H9 (cell line): Measurements from ENCODE around the gene POMGNT2. TPM values are rescaled to one million over a fixed set of nuclear protein-coding genes. Genes with fewer than 3 reads are reported as not detected.

Experiments used
- DNase-seq: peaks from one replicate; pipeline ENCODE4 v3.0.0-alpha.2; 2017
- H2AFZ ChIP-seq: one replicate; pipeline ENCODE4 v1.6.1; 2013; ENCODE audit warnings: mild to moderate bottlenecking, low read length, control low read depth, moderate library complexity
- H2AK5ac ChIP-seq: 2 replicates; pipeline ENCODE4 v1.6.1; 2013; ENCODE audit warnings: low read length, control low read depth, mixed read lengths; ENCODE audit not compliant: insufficient read length
- H2BK120ac ChIP-seq: one replicate; pipeline ENCODE4 v1.6.1; 2013; ENCODE audit warnings: low read depth, mild to moderate bottlenecking, low read length, control low read depth, inconsistent platforms; ENCODE audit not compliant: poor library complexity, severe bottlenecking
- H2BK12ac ChIP-seq: 2 replicates; pipeline ENCODE4 v1.6.1; 2013; ENCODE audit warnings: low read length, control low read depth, mixed read lengths, low read depth; ENCODE audit not compliant: insufficient read length
- H2BK15ac ChIP-seq: 2 replicates; pipeline ENCODE4 v1.6.1; 2013; ENCODE audit warnings: low read depth, low read length, control low read depth
- H2BK20ac ChIP-seq: one replicate; pipeline ENCODE4 v1.6.1; 2013; ENCODE audit warnings: low read depth, mild to moderate bottlenecking, low read length, control low read depth, inconsistent platforms; ENCODE audit not compliant: poor library complexity, severe bottlenecking
- H2BK5ac ChIP-seq: 2 replicates; pipeline ENCODE4 v1.6.1; 2013; ENCODE audit warnings: low read length, control low read depth, mixed read lengths; ENCODE audit not compliant: insufficient read length
- H3K14ac ChIP-seq: 2 replicates; pipeline ENCODE4 v1.6.1; 2013; ENCODE audit warnings: low read length, control low read depth; ENCODE audit not compliant: insufficient read depth
- H3K18ac ChIP-seq: 2 replicates; pipeline ENCODE4 v1.6.1; 2013; ENCODE audit warnings: low read depth, mild to moderate bottlenecking, mixed read lengths, low read length, control low read depth; ENCODE audit not compliant: insufficient read length
- H3K23ac ChIP-seq: 2 replicates; pipeline ENCODE4 v1.6.1; 2013; ENCODE audit warnings: low read length, control low read depth, mixed read lengths, low read depth; ENCODE audit not compliant: insufficient read length
- H3K23me2 ChIP-seq: 2 replicates; pipeline ENCODE4 v1.6.1; 2013; ENCODE audit warnings: low read depth, mild to moderate bottlenecking, mixed read lengths, low read length, control low read depth; ENCODE audit not compliant: insufficient read length, poor library complexity, severe bottlenecking
- H3K27ac ChIP-seq: 2 replicates; pipeline ENCODE4 v1.5.1; 2013; ENCODE audit warnings: low read length, control low read depth, mixed read lengths, low read depth; ENCODE audit not compliant: insufficient read length
- H3K27me3 ChIP-seq: 2 replicates; pipeline ENCODE4 v1.6.1; 2013; ENCODE audit warnings: low read length, control low read depth, inconsistent platforms; ENCODE audit not compliant: insufficient read depth
- H3K4ac ChIP-seq: 2 replicates; pipeline ENCODE4 v1.6.1; 2013; ENCODE audit warnings: low read depth, mild to moderate bottlenecking, control low read depth, inconsistent platforms, low read length, moderate library complexity
- H3K4me1 ChIP-seq: 2 replicates; pipeline ENCODE4 v1.6.1; 2013; ENCODE audit warnings: low read length, control low read depth, inconsistent platforms; ENCODE audit not compliant: insufficient read depth
- H3K4me2 ChIP-seq: 2 replicates; pipeline ENCODE4 v1.6.1; 2013; ENCODE audit warnings: low read length, control low read depth, mixed read lengths; ENCODE audit not compliant: insufficient read length, insufficient read depth
- H3K56ac ChIP-seq: 2 replicates; pipeline ENCODE4 v1.6.1; 2013; ENCODE audit warnings: low read depth, mild to moderate bottlenecking, mixed read lengths, low read length, control low read depth; ENCODE audit not compliant: insufficient read length
- H3K79me1 ChIP-seq: 2 replicates; pipeline ENCODE4 v1.6.1; 2013; ENCODE audit warnings: low read depth, mild to moderate bottlenecking, moderate library complexity, low read length, control low read depth, inconsistent platforms; ENCODE audit not compliant: insufficient read depth, poor library complexity, severe bottlenecking
- H3K79me2 ChIP-seq: 2 replicates; pipeline ENCODE4 v1.6.1; 2013; ENCODE audit warnings: low read length, control low read depth, inconsistent platforms; ENCODE audit not compliant: insufficient read depth
- H3K9ac ChIP-seq: 2 replicates; pipeline ENCODE4 v1.6.1; 2013; ENCODE audit warnings: low read length, control low read depth, mixed read lengths; ENCODE audit not compliant: insufficient read length; ENCODE audit errors: extremely low read depth
- H3K9me3 ChIP-seq: one replicate; pipeline ENCODE4 v1.6.1; 2013; ENCODE audit warnings: low read depth, low read length, inconsistent platforms; ENCODE audit not compliant: control insufficient read depth
- H3T11ph ChIP-seq: one replicate; pipeline ENCODE4 v1.6.1; 2013; ENCODE audit warnings: mild to moderate bottlenecking, low read length, control low read depth, inconsistent platforms
- H4K20me1 ChIP-seq: one replicate; pipeline ENCODE4 v1.6.1; 2013; ENCODE audit not compliant: control insufficient read depth, insufficient read length, insufficient read depth
- H4K5ac ChIP-seq: 2 replicates; pipeline ENCODE4 v1.6.1; 2013; ENCODE audit warnings: low read depth, mild to moderate bottlenecking, mixed read lengths, low read length, control low read depth; ENCODE audit not compliant: insufficient read length
- H4K8ac ChIP-seq: replicated peaks from 2 replicates; pipeline ENCODE4 v1.6.1; 2013; ENCODE audit warnings: low read length, control low read depth, mixed read lengths, low read depth; ENCODE audit not compliant: insufficient read length
- H4K91ac ChIP-seq: 2 replicates; pipeline ENCODE4 v1.6.1; 2013; ENCODE audit warnings: low read depth, mild to moderate bottlenecking, moderate library complexity, mixed read lengths, low read length, control low read depth; ENCODE audit not compliant: insufficient read length
- H3K27ac Mint-ChIP-seq, 3 experiments: 2 replicates in 2 of 3; 3 replicates in 1 of 3; pipeline ENCODE4 v1.8.0; 2020 to 2021; ENCODE audit warnings: mixed read lengths in 3 of 3, mild to moderate bottlenecking in 1 of 3, moderate library complexity in 1 of 3
- H3K27me3 Mint-ChIP-seq: 2 replicates; pipeline ENCODE4 v1.8.0; 2021; ENCODE audit warnings: low read depth, mild to moderate bottlenecking, moderate library complexity, mixed read lengths
- H3K36me3 Mint-ChIP-seq, 3 experiments: 2 replicates in 2 of 3; 3 replicates in 1 of 3; pipeline ENCODE4 v1.8.0; 2020 to 2021; ENCODE audit warnings: low read depth in 3 of 3, mixed read lengths in 3 of 3; ENCODE audit not compliant: insufficient read depth in 1 of 3
- H3K4me1 Mint-ChIP-seq, 2 experiments: 2 replicates each; pipeline ENCODE4 v1.8.0; 2020; ENCODE audit warnings: mixed read lengths in 2 of 2
- H3K4me3 Mint-ChIP-seq, 2 experiments: 2 replicates in 1 of 2; 3 replicates in 1 of 2; pipeline ENCODE4 v1.8.0; 2020 to 2021; ENCODE audit warnings: mild to moderate bottlenecking in 2 of 2, mixed read lengths in 2 of 2, moderate library complexity in 1 of 2
- H3K9me3 Mint-ChIP-seq, 2 experiments: 2 replicates in 1 of 2; 3 replicates in 1 of 2; pipeline ENCODE4 v1.8.0; 2020; ENCODE audit warnings: mild to moderate bottlenecking in 2 of 2, mixed read lengths in 2 of 2, moderate library complexity in 1 of 2
- CTCF ChIP-seq: fragments of 200-600 bp; sonication (generic); conservative IDR thresholded peaks from 3 replicates; pipeline ENCODE4 v1.8.0; 2021; ENCODE audit warnings: antibody characterized with exemption, mild to moderate bottlenecking
- WGBS: extraction: QIAGEN DNeasy Blood & Tissue Kit; methylation state at CpG from one replicate; pipeline ENCODE4 v1.1.7; 2013; ENCODE audit warnings: missing lambda C conversion rate, low lambda C conversion rate, mixed read lengths; ENCODE audit not compliant: insufficient read length; ENCODE audit errors: extremely low coverage; 5-methylcytosine and 5-hydroxymethylcytosine counted together
- total RNA-seq: library from RNA; stranded (reverse); gene quantifications from 2 replicates; pipeline ENCODE4 v1.2.1, GENCODE V29; 2021

Gene POMGNT2
- total RNA-seq, 1 experiment from 2014 or later, result 14.0 TPM

GRCh38 chr3:43126536-43126935 lies 20.7 kb upstream of the POMGNT2 start:
- WGBS, result no CpG with 5 or more reads among the region's 3 CpGs
- Histone ChIP-seq H3K23ac (no peak overlapping the region), H3K18ac (no peak overlapping the region), H3K9me3 (no peaks in the 10 kb centered on the region), H3K23me2 (no peaks in the 10 kb centered on the region), H3K9ac (no peak overlapping the region), H2BK5ac (no peak overlapping the region), H3T11ph (no peak overlapping the region), H2BK12ac (no peak overlapping the region), H3K56ac (no peak overlapping the region), H4K20me1 (no peaks in the 10 kb centered on the region), H4K8ac (no peak overlapping the region), H3K4me2 (no peak overlapping the region), H3K27me3 (no peaks in the 10 kb centered on the region), H3K4me1 (no peaks in the 10 kb centered on the region), H3K14ac (no peak overlapping the region), H2BK20ac (no peak overlapping the region), H3K4ac (no peak overlapping the region), H3K27ac (no peak overlapping the region), H2BK15ac (no peak overlapping the region), H4K5ac (no peak overlapping the region), H2AFZ (no peak overlapping the region), H3K79me1 (no peaks in the 10 kb centered on the region), H2AK5ac (no peak overlapping the region), H2BK120ac (no peak overlapping the region), H4K91ac (no peak overlapping the region), H3K79me2 (no peaks in the 10 kb centered on the region)
- Mint-ChIP-seq H3K4me1 (no peaks in the 10 kb centered on the region), H3K27me3 (peaks cover 12% of the 10 kb centered on the region), H3K9me3 (peaks cover 5 to 7% of the 10 kb centered on the region in 2 experiments), H3K27ac (no peak overlapping the region), H3K4me3 (no peak overlapping the region), H3K36me3 (peaks cover 0 to 8% (median 0%) of the 10 kb centered on the region in 3 experiments; a peak in 2 of 7 replicates)
- DNase-seq, result no peak
- TF ChIP-seq CTCF, result no peak
